Smooth muscle cell (in vitro differentiated cells): ENCODE measurements around the gene AMBP. TPM values are rescaled to one million over a fixed set of nuclear protein-coding genes. Genes with fewer than 3 reads are reported as not detected.

ENCODE experiments used
- DNase-seq: peaks from one replicate; lab custom pipeline; 2025; ENCODE audit not compliant: unreplicated experiment; lab: John Stamatoyannopoulos, UW
- H2AFZ ChIP-seq: fragments of 200-600 bp; sonication (generic); 2 replicates; pipeline ENCODE4 v1.6.0; 2016; ENCODE audit warnings: antibody characterized with exemption, low read depth, mild to moderate bottlenecking
- H3F3A ChIP-seq: fragments of 200-600 bp; sonication (generic); 2 replicates; pipeline ENCODE4 v1.6.0; 2017; ENCODE audit warnings: antibody characterized with exemption, low read depth
- H3K27ac ChIP-seq: fragments of 200-600 bp; sonication (generic); 2 replicates; pipeline ENCODE4 v1.5.1; 2016; ENCODE audit warnings: low read depth, mild to moderate bottlenecking
- H3K27me3 ChIP-seq: fragments of 200-600 bp; sonication (generic); 2 replicates; pipeline ENCODE4 v1.6.1; 2016; ENCODE audit warnings: low read depth, mild to moderate bottlenecking
- H3K36me3 ChIP-seq: fragments of 200-600 bp; sonication (generic); 2 replicates; pipeline ENCODE4 v1.5.1; 2016; ENCODE audit warnings: low read depth
- H3K4me1 ChIP-seq: fragments of 200-600 bp; sonication (generic); 2 replicates; pipeline ENCODE4 v1.5.1; 2016; ENCODE audit warnings: low read depth
- H3K4me2 ChIP-seq: fragments of 200-600 bp; sonication (generic); 2 replicates; pipeline ENCODE4 v1.6.0; 2016; ENCODE audit warnings: mild to moderate bottlenecking
- H3K4me3 ChIP-seq: fragments of 200-600 bp; sonication (generic); 2 replicates; pipeline ENCODE4 v1.5.1; 2016; ENCODE audit warnings: mild to moderate bottlenecking
- H3K79me2 ChIP-seq: fragments of 200-600 bp; sonication (generic); 2 replicates; pipeline ENCODE4 v1.6.0; 2016; ENCODE audit warnings: low read depth, mild to moderate bottlenecking
- H3K9ac ChIP-seq: fragments of 200-600 bp; sonication (generic); 2 replicates; pipeline ENCODE4 v1.6.0; 2016; ENCODE audit warnings: low read depth
- H3K9me3 ChIP-seq: fragments of 200-600 bp; sonication (generic); replicated peaks from 2 replicates; pipeline ENCODE4 v1.5.1; 2016; ENCODE audit warnings: low read depth
- H4K20me1 ChIP-seq: fragments of 200-600 bp; sonication (generic); 2 replicates; pipeline ENCODE4 v1.6.0; 2016; ENCODE audit warnings: low read depth
- WGBS: methylation state at CpG from one replicate; pipeline ENCODE4 v1.1.7; 2016; ENCODE audit warnings: low lambda C conversion rate; 5-methylcytosine and 5-hydroxymethylcytosine counted together
- polyA plus RNA-seq: library from polyadenylated mRNA; unstranded; fragments of >200 nt; fragmentation: Nextera tagmentation; extraction: Ambion mirVana; gene quantifications from 2 replicates; pipeline ENCODE4 v1.2.1, GENCODE V29; 2016
- total RNA-seq: library from RNA; depleted of rRNA; stranded (reverse); fragments of >200 nt; gene quantifications from 2 replicates; pipeline ENCODE4 v1.2.3, GENCODE V29; 2014
- TF ChIP-seq, protein P1 (sequence below): fragments of 200-600 bp; sonication (generic); IDR thresholded peaks from 2 replicates; pipeline ENCODE4 v1.5.1; 2017; ENCODE audit warnings: borderline replicate concordance, mild to moderate bottlenecking, antibody characterized with exemption; ENCODE audit not compliant: insufficient read depth, poor library complexity, severe bottlenecking

Gene AMBP
- total and polyA plus RNA-seq, 2 experiments from 2014 or later, result 0.35 TPM; not detected in 1

DNA sequence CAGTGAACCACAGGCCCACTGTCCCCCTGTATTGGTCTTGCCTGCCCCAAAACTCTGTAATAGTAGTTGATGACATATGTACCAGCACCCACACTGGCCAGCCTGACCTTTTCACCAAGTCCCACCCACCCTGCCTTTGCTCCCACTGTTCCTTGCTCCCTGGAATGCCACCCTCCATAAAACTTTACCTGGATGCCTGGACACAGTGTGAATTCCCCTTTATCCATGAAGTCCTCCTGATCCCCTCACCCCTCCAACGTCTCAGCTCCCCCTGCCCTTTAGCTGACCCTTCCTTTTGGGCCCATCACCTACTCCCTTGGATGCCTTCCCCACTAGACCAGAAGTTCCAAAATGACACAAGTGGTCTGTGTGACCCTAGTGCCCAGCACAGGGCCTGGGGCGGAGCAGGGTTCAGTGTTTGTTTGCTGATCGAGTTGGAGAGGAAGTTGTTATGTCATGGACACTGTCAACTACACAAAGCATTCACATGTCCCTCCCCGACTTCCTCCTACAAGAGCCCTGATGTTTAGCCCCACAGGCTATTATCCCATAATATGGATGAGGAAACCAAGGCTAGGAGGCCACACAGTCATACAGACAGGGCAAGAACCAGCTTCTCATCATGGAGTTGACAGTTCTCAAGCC, 16.1 kb downstream of the AMBP start:
- H3K9me3 ChIP-seq, result no peaks in the 10 kb centered on the region
- no peak overlapping the region for H3K27ac ChIP-seq
- H3K4me3 ChIP-seq, result no peak overlapping the region
- H3K36me3 ChIP-seq, result no peaks in the 10 kb centered on the region
- no peak overlapping the region for H2AFZ ChIP-seq
- no peak for DNase-seq
- no peaks in the 10 kb centered on the region for H3K4me1 ChIP-seq
- peaks cover 7% of the 10 kb centered on the region for H3K27me3 ChIP-seq
- TF ChIP-seq, protein P1, sequence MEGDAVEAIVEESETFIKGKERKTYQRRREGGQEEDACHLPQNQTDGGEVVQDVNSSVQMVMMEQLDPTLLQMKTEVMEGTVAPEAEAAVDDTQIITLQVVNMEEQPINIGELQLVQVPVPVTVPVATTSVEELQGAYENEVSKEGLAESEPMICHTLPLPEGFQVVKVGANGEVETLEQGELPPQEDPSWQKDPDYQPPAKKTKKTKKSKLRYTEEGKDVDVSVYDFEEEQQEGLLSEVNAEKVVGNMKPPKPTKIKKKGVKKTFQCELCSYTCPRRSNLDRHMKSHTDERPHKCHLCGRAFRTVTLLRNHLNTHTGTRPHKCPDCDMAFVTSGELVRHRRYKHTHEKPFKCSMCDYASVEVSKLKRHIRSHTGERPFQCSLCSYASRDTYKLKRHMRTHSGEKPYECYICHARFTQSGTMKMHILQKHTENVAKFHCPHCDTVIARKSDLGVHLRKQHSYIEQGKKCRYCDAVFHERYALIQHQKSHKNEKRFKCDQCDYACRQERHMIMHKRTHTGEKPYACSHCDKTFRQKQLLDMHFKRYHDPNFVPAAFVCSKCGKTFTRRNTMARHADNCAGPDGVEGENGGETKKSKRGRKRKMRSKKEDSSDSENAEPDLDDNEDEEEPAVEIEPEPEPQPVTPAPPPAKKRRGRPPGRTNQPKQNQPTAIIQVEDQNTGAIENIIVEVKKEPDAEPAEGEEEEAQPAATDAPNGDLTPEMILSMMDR, result no peak
- no peak overlapping the region for H3K4me2 ChIP-seq
- H4K20me1 ChIP-seq, result no peaks in the 10 kb centered on the region
- H3K79me2 ChIP-seq, result no peaks in the 10 kb centered on the region
- H3F3A ChIP-seq, result no peaks in the 10 kb centered on the region
- H3K9ac ChIP-seq, result no peak overlapping the region
- WGBS, result 91% methylated on average over 4 of the region's 4 CpGs

DNA sequence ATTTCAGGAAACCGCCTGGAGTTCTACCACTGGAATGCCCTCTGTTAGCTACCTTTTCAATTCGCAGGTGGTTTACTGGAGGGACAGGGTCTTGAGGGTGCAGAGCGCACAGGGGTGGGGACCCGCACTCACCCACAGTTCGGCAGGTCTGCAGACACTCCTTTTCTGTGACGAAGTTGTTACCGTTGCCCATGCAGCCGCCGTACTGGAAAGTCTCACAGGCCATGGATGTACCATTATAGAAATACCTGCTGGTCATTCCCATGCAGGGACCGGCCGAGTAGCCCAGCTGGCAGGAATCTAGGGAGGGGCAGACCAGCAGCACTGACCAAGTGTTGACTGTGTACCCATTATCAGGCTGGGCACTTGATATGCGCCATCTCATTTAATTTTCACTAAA, 16.8 kb downstream of the AMBP start:
- Histone ChIP-seq H3K79me2 (no peaks in the 10 kb centered on the region), H3K4me2 (no peak overlapping the region), H3K4me1 (no peaks in the 10 kb centered on the region), H3K36me3 (no peaks in the 10 kb centered on the region), H3K27ac (no peak overlapping the region), H3K9ac (no peak overlapping the region), H4K20me1 (no peaks in the 10 kb centered on the region), H3K9me3 (no peaks in the 10 kb centered on the region), H2AFZ (no peak overlapping the region), H3K27me3 (peaks cover 7% of the 10 kb centered on the region), H3F3A (no peaks in the 10 kb centered on the region), H3K4me3 (no peak overlapping the region)
- TF ChIP-seq, protein P1, result no peak
- WGBS, result 96% methylated on average over 12 of the region's 12 CpGs
- DNase-seq, result no peak

DNA sequence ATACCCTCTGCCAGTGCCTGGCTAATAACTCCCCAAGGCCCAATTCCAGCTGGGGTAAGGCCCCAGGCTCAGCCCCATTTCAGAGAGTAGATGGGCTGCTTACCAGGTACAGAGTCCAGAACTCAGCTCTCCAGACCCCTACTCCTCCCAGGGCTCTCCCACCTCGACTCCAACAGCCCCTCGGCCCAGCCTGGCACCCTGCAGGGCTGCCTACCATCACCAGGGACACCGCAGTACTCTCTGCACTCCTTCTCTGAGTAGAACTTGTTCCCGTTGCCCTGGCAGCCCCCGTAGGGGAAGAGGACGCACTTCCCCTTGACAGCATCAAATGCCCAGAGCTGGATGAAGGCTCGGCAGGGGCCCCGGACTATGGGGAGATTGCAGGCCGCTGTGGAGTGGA, 17.4 kb downstream of the AMBP start:
- Histone ChIP-seq H3K79me2 (no peaks in the 10 kb centered on the region), H3K4me3 (no peak overlapping the region), H3K9ac (no peak overlapping the region), H3K9me3 (no peaks in the 10 kb centered on the region), H3F3A (no peaks in the 10 kb centered on the region), H3K4me1 (no peaks in the 10 kb centered on the region), H4K20me1 (no peaks in the 10 kb centered on the region), H2AFZ (no peak overlapping the region), H3K4me2 (no peak overlapping the region), H3K36me3 (no peaks in the 10 kb centered on the region), H3K27ac (no peak overlapping the region), H3K27me3 (peaks cover 7% of the 10 kb centered on the region)
- TF ChIP-seq, protein P1, result no peak
- no peak for DNase-seq
- 87% methylated on average over 9 of the region's 9 CpGs for WGBS

DNA sequence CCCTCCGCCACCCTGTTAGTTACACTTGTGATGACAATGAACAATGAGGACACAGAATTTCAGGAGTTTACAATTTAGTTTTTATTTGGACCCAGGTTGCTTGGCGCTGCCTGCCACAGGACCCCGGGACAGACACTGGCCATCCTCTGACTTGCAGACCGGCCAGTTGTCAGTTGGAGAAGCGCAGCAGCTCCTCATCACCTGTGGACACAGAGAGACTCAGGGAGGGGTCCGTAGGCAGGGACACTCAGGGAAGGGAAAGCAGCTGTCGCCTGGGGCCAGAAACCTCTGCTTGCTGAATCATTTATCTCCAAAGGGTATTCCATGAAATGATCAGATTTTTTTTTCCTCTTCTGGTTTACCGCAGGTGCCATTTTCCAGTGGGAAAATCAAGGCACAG, 18.0 kb downstream of the AMBP start:
- Histone ChIP-seq H3K4me2 (no peak overlapping the region), H2AFZ (no peak overlapping the region), H4K20me1 (no peaks in the 10 kb centered on the region), H3K4me1 (no peaks in the 10 kb centered on the region), H3K9ac (no peak overlapping the region), H3K27me3 (peaks cover 7% of the 10 kb centered on the region), H3K36me3 (no peaks in the 10 kb centered on the region), H3K9me3 (no peaks in the 10 kb centered on the region), H3F3A (no peaks in the 10 kb centered on the region), H3K79me2 (no peaks in the 10 kb centered on the region), H3K27ac (no peak overlapping the region), H3K4me3 (no peak overlapping the region)
- TF ChIP-seq, protein P1, result no peak
- no peak for DNase-seq
- WGBS, result 94% methylated on average over 8 of the region's 8 CpGs
